T-helper 17 cell (primary cell): ENCODE measurements around the gene S100A16. TPM values are rescaled to one million over a fixed set of nuclear protein-coding genes. Genes with fewer than 3 reads are reported as not detected.
"Not testable (repeated sequence)": the region's sequence is repeated elsewhere in the genome, so short reads cannot be mapped to it uniquely, and the experiment has no call there.

Experiments
- ATAC-seq: fragments of 150-1000 bp; cut with Tn5 transposase; 2 replicates; pipeline ENCODE4 v1.10.0; 2021; ENCODE audit warnings: mild to moderate bottlenecking, moderate library complexity
- DNase-seq, 3 donors: peaks; one replicate each; pipeline versions ENCODE4 v3.0.0 to v3.0.0-alpha.2; 2020 to 2021
- H3K9me3 ChIP-seq: one replicate; pipeline ENCODE4 v1.7.0; 2013; ENCODE audit warnings: low read length, mild to moderate bottlenecking; ENCODE audit not compliant: control insufficient read depth, poor library complexity, severe bottlenecking
- H3K27ac Mint-ChIP-seq: one replicate; pipeline ENCODE4 v1.8.0; 2022; ENCODE audit warnings: mild to moderate bottlenecking, moderate library complexity, mixed read lengths
- H3K27me3 Mint-ChIP-seq: one replicate; pipeline ENCODE4 v1.8.0; 2022; ENCODE audit warnings: mixed read lengths
- H3K36me3 Mint-ChIP-seq: one replicate; pipeline ENCODE4 v1.8.0; 2022; ENCODE audit warnings: low read depth, mixed read lengths
- H3K4me1 Mint-ChIP-seq: one replicate; pipeline ENCODE4 v1.8.0; 2022; ENCODE audit warnings: mild to moderate bottlenecking, mixed read lengths
- H3K4me3 Mint-ChIP-seq: one replicate; pipeline ENCODE4 v1.8.0; 2022; ENCODE audit warnings: mild to moderate bottlenecking, moderate library complexity, mixed read lengths
- total RNA-seq, 4 donors: library from RNA in 2 of 4; stranded (reverse) in 2 of 4; gene quantifications; one replicate each; pipeline ENCODE4 v1.2.3 and lab custom pipeline; 2022 to 2026

Gene S100A16
- total RNA-seq, 2 donors from 2014 or later = not detected

DNA sequence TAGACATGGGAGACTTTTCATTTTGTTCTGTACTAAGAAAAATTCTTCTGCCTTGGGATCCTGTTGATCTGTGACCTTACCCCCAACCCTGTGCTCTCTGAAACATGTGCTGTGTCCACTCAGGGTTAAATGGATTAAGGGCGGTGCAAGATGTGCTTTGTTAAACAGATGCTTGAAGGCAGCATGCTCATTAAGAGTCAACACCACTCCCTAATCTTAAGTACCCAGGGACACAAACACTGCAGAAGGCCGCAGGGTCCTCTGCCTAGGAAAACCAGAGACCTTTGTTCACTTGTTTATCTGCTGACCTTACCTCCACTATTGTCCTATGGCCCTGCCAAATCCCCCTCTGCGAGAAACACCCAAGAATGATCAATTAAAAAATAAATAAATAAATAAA lies 29.4 kb downstream of the S100A16 start:
- ATAC-seq, H3K27ac Mint-ChIP-seq, H3K36me3 Mint-ChIP-seq, H3K9me3 ChIP-seq, DNase-seq, H3K4me1 Mint-ChIP-seq, H3K4me3 Mint-ChIP-seq: not testable (repeated sequence)
- peaks cover 16% of the 10 kb centered on the region for H3K27me3 Mint-ChIP-seq

DNA sequence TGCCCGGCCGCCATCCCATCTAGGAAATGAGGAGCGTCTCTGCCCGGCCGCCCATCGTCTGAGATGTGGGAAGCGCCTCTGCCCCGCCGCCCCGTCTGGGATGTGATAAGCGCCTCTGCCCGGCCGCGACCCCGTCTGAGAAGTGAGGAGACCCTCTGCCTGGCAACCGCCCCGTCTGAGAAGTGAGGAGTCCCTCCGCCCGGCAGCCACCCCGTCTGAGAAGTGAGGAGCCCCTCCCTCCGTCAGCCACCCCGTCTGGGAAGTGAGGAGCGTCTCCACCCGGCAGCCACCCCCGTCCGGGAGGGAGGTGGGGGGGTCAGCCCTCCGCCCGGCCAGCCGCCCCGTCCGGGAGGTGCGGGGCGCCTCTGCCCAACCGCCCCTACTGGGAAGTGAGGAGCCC lies 30.1 kb downstream of the S100A16 start:
- not testable (repeated sequence) for H3K9me3 ChIP-seq, ATAC-seq, H3K4me3 Mint-ChIP-seq, DNase-seq, H3K4me1 Mint-ChIP-seq, H3K27ac Mint-ChIP-seq, H3K36me3 Mint-ChIP-seq
- H3K27me3 Mint-ChIP-seq = peaks cover 23% of the 10 kb centered on the region

DNA sequence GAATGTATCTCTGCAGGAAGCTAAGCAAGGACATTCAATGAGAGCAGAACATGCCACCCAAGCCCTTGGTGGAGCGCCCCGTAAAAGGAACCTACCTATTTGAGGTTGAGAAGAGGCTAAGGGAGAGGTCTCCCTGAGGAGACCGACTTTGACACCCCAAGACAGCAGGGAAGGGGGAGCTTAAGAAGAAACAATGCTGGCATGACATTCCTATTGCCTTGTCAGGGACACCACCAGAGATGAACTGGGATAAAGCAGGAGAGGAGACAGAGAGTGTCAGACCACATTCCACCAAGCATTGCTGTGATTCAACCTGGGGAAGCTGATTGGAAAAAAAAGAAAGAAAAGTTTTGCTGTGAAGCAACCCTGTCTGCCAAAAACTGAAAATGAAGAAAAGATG lies 34.0 kb downstream of the S100A16 start:
- no peak overlapping the region for H3K4me3 Mint-ChIP-seq
- no peak for ATAC-seq
- no peak for DNase-seq
- H3K27ac Mint-ChIP-seq = no peak overlapping the region
- H3K4me1 Mint-ChIP-seq = peaks cover 6% of the 10 kb centered on the region
- peaks cover 3% of the 10 kb centered on the region for H3K36me3 Mint-ChIP-seq
- H3K27me3 Mint-ChIP-seq = peaks cover 23% of the 10 kb centered on the region
- H3K9me3 ChIP-seq = no peaks in the 10 kb centered on the region

DNA sequence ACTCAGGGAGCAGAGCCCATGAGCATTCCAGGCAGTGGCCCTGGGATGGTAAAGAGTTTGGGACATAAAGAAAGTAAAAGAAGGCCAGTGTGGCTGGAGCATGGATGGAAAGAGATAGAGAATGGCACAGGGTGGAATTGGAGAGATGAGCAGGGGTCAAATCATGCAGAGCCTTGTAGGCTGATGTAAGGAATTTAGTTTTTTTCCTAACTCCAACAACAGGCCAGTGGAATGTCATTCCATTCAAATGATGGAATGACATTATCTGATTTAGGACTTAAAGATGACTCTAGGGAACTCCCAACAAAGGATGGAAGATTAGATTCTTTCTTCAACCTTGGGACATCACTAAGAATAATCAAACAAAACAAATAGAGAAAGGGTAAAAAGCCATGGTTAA lies 34.4 kb downstream of the S100A16 start:
- no peaks in the 10 kb centered on the region for H3K9me3 ChIP-seq
- Mint-ChIP-seq H3K27ac (no peak overlapping the region), H3K4me3 (no peak overlapping the region), H3K36me3 (peaks cover 3% of the 10 kb centered on the region), H3K4me1 (peaks cover 6% of the 10 kb centered on the region), H3K27me3 (peaks cover 22% of the 10 kb centered on the region)
- ATAC-seq = no peak
- no peak for DNase-seq

DNA sequence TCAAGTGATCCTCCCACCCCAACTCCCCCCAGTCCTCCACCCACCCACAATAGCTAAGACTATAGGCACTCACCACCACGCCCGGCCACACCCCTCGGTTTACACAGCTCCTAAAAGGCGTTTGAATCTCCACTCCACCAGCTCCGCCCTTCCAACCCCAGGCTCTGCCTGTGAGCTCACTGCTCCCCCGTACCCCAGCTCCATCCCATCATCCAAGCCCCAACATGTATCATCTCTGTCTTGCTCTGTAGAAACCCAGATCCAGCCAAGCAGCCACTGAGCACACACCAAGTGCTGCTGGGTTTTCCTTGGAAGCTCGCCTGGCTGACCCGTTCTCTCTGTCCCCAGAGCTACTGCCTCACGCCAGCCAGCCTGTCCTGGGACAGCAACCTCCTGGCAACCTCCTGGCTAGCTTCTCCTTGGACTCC lies 35.3 kb downstream of the S100A16 start:
- Mint-ChIP-seq H3K36me3 (peaks cover 3% of the 10 kb centered on the region), H3K27ac (no peak overlapping the region), H3K27me3 (peaks cover 22% of the 10 kb centered on the region), H3K4me3 (no peak overlapping the region), H3K4me1 (peaks cover 12% of the 10 kb centered on the region)
- ATAC-seq = no peak
- DNase-seq = no peak
- H3K9me3 ChIP-seq = no peaks in the 10 kb centered on the region

DNA sequence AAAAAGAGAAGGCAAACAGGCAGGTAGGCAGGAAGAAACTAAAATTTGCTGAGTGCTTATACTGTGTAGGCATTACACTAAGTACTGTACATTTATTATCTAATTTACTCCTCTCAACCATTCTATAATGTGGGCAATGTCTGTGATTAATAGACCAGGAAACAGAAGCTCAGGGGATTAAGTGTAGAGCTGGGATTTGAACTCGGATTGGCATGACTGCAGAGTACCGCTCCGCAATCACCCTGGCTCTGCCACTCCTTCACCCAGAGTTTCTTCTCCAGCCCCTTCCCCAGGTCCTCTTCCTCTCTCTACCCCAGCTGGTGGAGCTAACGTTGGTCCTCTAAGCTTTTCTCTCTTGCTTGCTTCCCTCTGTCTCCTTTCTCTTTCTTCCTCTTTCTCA lies 35.8 kb downstream of the S100A16 start:
- no peak for ATAC-seq
- no peak for DNase-seq
- Mint-ChIP-seq H3K4me1 (peaks cover 13% of the 10 kb centered on the region), H3K27ac (peak overlapping the region; percentile 54), H3K36me3 (peaks cover 3% of the 10 kb centered on the region), H3K27me3 (peaks cover 22% of the 10 kb centered on the region), H3K4me3 (no peak overlapping the region)
- H3K9me3 ChIP-seq = no peaks in the 10 kb centered on the region

DNA sequence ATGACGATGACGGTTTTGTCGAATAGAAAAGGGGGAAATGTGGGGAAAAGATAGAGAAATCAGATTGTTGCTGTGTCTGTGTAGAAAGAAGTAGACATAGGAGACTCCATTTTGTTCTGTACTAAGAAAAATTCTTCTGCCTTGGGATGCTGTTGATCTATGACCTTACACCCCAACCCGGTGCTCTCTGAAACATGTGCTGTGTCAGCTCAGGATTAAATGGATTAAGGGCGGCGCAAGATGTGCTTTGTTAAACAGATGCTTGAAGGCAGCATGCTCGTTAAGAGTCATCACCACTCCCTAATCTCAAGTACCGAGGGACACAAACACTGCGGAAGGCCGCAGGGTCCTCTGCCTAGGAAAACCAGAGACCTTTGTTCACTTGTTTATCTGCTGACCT lies 37.4 kb downstream of the S100A16 start:
- not testable (repeated sequence) for H3K27ac Mint-ChIP-seq, H3K36me3 Mint-ChIP-seq, H3K9me3 ChIP-seq, ATAC-seq, H3K4me3 Mint-ChIP-seq, DNase-seq
- Mint-ChIP-seq H3K27me3 (peaks cover 22% of the 10 kb centered on the region), H3K4me1 (peaks cover 15% of the 10 kb centered on the region)

DNA sequence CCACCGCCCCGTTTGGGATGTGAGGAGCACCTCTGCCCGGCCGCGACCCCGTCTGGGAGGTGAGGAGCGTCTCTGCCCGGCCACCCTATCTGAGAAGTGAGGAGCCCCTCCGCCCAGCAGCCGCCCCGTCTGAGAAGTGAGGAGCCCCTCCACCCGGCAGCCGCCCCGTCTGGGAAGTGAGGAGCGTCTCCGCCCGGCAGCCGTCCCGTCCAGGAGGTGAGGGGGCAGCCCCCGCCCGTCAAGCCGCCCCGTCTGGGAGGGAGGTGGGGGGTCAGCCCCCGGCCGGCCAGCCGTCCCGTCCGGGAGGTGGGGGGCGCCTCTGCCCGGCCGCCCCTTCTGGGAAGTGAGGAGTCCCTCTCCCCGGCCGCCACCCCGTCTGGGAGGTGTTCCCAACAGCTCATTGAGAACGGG lies 37.9 kb downstream of the S100A16 start:
- not testable (repeated sequence) for H3K4me3 Mint-ChIP-seq, DNase-seq, H3K9me3 ChIP-seq, ATAC-seq, H3K27ac Mint-ChIP-seq, H3K36me3 Mint-ChIP-seq
- H3K27me3 Mint-ChIP-seq = peaks cover 22% of the 10 kb centered on the region
- peaks cover 16% of the 10 kb centered on the region for H3K4me1 Mint-ChIP-seq

DNA sequence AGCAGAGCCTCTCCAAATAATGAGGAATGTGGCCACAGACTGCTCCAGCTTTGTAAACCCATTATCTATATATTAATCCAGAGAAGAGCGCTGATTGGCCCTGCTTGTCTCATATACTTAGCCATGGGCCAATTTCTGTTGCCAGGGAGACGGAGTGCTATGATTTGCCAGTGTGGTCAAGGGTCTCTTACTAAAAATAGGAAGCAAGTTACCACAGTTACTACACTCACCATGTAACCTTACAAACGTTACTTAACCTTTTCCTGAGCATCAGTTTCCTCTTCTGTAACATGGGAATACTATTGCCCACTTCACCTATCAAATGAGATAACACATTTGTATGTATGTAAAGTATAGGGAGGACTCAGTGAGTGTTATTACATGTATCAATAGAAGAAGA lies 39.6 kb downstream of the S100A16 start:
- Mint-ChIP-seq H3K4me1 (peaks cover 22% of the 10 kb centered on the region), H3K27ac (peak overlapping the region; percentile 2), H3K36me3 (peaks cover 3% of the 10 kb centered on the region), H3K27me3 (peaks cover 11% of the 10 kb centered on the region), H3K4me3 (no peak overlapping the region)
- no peak for DNase-seq
- ATAC-seq = no peak
- H3K9me3 ChIP-seq = no peaks in the 10 kb centered on the region

DNA sequence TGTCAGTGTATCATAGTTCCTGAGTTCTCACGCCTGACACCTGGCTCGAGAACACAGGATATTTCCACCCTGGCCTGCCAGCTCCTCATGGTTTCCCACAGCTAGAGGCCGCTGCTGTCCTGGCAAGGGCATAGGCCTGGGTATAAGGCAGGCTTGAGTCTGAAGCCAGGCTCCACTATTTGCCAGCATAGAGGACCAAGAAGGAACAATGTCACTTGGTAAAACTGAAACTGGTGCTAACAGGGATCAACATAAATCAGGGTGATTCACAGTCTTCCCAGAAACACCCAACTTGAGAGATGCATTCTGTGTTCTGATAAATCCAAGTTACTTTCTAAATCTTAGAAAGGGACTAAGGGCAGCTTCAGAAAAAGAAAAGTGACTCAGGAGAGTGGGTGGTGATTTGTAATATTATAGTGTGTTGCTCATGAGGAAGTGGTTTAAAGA lies 40.3 kb downstream of the S100A16 start:
- peak overlapping the region; percentile 2 for H3K27ac Mint-ChIP-seq
- H3K4me1 Mint-ChIP-seq = peaks cover 22% of the 10 kb centered on the region
- H3K4me3 Mint-ChIP-seq = no peak overlapping the region
- DNase-seq (peak in 2 of 3 donors; percentile 14 to 38), ATAC-seq (peak; percentile 90)
- peaks cover 3% of the 10 kb centered on the region for H3K27me3 Mint-ChIP-seq
- H3K36me3 Mint-ChIP-seq = no peaks in the 10 kb centered on the region
- no peaks in the 10 kb centered on the region for H3K9me3 ChIP-seq

DNA sequence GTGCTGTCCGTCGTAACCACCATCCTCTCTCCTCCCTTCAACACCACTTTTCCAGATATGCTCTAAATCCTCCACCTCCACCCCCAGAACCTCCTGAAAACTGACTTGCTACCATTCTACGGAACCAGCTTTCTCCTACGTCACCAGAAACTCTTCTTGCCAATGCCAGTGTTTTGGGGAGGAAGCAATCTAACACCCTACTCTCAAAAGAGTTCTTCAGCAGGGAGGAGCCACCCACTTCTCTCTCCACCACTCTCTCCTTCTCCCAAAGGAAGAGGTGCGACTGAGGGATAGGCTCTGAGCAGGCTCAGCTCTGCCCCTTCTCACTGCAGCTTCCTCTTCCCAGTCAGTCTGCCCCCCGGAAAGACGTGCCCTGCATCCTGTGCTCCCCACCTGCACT lies 41.2 kb downstream of the S100A16 start:
- Mint-ChIP-seq H3K4me1 (peaks cover 26% of the 10 kb centered on the region), H3K27ac (peak overlapping the region; percentile 8), H3K4me3 (no peak overlapping the region), H3K27me3 (no peaks in the 10 kb centered on the region), H3K36me3 (no peaks in the 10 kb centered on the region)
- ATAC-seq = no peak
- DNase-seq = no peak
- no peaks in the 10 kb centered on the region for H3K9me3 ChIP-seq

DNA sequence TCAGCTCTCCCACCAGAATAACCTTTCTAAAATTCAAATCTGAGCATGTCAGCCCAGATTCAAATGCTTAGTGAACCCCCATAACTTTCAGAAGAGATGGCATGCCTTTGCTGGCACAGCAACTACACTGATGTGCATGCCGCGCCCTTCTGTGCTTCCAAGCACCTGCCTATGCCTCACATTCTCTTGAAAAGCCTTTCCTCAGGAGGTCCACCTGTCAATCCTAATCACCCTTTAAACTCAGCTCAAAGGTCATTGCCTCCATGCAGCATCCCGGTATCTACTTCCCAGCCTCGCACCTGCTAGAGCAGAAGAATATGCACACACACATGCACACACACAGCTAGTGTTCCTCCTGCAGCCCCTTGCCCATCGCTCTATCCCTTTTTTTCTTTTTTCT lies 42.1 kb downstream of the S100A16 start:
- Mint-ChIP-seq H3K36me3 (no peaks in the 10 kb centered on the region), H3K27me3 (no peaks in the 10 kb centered on the region), H3K27ac (peak overlapping the region; percentile 6), H3K4me3 (no peak overlapping the region), H3K4me1 (peaks cover 31% of the 10 kb centered on the region)
- no peaks in the 10 kb centered on the region for H3K9me3 ChIP-seq
- DNase-seq (no peak), ATAC-seq (no peak)

DNA sequence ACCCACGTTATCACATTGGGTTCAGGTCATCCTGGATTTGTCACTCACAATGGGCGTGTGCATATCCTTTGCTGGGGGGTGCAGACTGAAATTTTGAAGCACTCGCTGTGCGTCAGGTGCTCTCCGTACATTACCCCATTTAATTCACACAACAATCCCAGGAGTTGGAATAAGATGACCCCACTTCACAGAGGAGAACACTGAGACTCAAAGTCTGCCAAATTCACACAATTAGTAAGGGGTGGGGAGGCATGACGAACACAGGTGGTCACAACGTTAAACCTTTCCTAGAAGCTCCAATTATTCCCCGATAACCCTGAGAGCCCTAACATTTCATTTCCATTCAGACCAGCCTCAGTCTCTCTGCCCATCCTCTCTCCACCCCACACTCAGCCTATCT lies 43.5 kb downstream of the S100A16 start:
- Mint-ChIP-seq H3K4me3 (no peak overlapping the region), H3K4me1 (peaks cover 34% of the 10 kb centered on the region)

DNA sequence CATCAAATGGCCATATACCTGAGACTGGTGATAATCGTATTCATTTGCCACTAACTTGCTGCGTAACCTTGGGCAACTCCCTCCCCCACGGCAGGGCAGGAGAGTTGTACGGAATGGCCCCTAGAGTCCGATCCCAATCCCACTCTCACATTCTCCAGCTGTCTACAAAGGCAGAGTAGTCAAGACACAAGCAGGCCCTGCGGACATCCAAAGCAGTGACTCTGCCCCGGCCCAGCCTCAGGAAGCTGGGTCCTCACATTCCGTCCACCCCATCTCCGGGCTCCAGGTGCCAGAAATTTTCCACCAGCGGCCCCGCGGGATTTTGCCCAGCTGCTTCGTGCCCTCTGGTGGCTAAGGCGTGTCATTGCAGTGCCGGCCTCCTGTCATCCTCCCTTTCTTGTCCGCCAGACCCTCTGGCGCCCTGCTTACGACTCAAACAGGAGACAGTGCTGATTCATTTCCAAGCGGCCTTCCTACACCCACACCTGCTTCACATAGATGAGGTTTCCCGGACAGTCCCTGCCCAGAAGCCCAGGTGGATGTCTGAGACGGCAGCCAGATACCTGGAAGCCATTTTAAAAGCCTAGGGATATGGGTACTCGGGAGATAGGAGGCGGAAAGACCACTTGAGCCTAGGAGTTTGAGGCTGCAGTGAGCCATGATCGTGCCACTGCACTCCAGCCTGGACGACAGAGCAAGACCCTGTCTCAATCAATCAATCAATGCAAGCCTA lies 44.4 kb downstream of the S100A16 start:
- peak overlapping the region; percentile 79 for H3K4me3 Mint-ChIP-seq
- no peaks in the 10 kb centered on the region for H3K9me3 ChIP-seq
- peak overlapping the region; percentile 69 for H3K27ac Mint-ChIP-seq
- no peaks in the 10 kb centered on the region for H3K36me3 Mint-ChIP-seq
- peak; percentile 67 to 71 (median 68) for DNase-seq
- peaks cover 34% of the 10 kb centered on the region for H3K4me1 Mint-ChIP-seq
- H3K27me3 Mint-ChIP-seq = no peaks in the 10 kb centered on the region
- ATAC-seq = peak; percentile 50

More for the DNA sequence above, 43.5 kb downstream of the S100A16 start:
- Mint-ChIP-seq H3K36me3 (no peaks in the 10 kb centered on the region), H3K27ac (no peak overlapping the region), H3K27me3 (no peaks in the 10 kb centered on the region)
- no peak for ATAC-seq
- DNase-seq = no peak
- no peaks in the 10 kb centered on the region for H3K9me3 ChIP-seq
